Activated T-cell treated with anti-CD3 and anti-CD28 coated beads for 4 hours (primary cell): Measurements from ENCODE around the gene FUT1.
"Not testable (repeated sequence)": the region's sequence is repeated elsewhere in the genome, so short reads cannot be mapped to it uniquely, and the experiment has no call there.

Source experiments
- DNase-seq: peaks from one replicate; pipeline ENCODE4 v3.0.0-alpha.2; 2020

Gene FUT1

GRCh38 chr19:48768171-48768753 is 15.8 kb upstream of the FUT1 start:
- DNase-seq, result not testable (repeated sequence)

DNA sequence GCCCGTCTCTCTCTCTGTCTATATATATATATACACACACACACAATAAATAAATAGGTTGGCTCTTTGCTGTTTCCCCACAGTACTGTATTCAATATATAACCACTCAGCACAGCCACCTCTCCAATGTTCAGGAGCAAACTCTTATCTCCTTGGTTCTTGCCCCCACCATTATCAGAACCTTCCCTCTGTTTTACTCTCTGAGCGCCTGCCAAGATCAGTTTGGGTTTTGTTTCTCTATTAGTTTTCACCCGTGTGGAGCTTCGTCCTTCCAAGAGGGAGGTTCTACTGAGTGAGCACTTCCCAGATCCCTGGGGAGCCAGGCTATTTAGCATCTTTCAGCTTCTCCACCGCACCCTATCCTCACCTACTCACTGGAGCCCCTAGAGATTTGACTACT is 13.4 kb upstream of the FUT1 start:
- DNase-seq, result not testable (repeated sequence)

DNA sequence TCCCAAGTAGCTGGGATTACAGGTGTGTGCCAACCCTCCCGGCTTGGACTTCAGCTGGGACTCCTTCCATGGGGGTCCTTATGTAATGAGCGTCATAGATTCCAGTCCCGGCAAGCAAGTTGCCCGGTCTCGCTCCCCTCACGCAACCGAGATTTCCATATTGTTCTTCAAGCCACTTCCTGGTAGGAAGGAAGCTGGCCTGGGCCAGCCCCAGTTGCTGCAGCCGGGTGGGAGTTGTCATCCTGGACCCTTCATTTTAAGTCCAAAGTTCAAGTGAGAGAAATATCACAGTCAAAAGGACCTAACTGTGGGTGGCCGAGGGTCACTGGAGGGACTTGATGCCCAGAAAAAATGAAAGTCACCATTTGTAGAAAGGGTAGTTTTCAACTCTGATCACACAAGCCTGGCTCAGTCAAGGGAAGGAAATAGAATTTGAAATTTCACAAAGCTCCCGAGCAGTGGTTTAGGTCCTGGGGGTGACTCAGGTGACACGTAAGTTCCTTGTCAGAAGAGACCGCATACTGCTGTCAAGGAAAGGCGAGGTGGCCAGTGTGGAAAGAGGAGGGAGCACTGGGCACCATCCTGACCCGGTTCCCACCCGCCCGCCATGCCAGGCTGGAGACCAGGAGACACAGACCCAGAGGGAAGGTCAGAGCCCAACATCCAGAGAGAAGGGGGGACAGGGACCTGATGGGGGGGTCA is 8.2 kb upstream of the FUT1 start:
- no peak for DNase-seq

DNA sequence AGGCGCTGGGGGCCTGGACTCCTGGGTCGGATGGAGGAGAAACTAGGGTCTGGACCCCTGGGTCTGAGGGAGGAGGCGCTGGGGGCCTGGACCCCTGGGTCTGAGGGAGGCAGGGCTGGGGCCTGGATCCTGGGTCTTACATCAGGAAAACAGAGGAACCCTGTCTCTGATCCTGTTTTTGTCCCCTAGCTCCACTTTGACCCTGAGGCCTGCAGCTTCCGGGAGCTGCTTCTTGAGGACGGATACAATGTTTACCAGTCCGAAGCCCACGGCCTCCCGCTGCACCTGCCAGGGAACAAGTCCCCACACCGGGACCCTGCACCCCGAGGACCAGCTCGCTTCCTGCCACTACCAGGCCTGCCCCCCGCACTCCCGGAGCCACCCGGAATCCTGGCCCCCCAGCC is 5.3 kb upstream of the FUT1 start:
- no peak for DNase-seq

DNA sequence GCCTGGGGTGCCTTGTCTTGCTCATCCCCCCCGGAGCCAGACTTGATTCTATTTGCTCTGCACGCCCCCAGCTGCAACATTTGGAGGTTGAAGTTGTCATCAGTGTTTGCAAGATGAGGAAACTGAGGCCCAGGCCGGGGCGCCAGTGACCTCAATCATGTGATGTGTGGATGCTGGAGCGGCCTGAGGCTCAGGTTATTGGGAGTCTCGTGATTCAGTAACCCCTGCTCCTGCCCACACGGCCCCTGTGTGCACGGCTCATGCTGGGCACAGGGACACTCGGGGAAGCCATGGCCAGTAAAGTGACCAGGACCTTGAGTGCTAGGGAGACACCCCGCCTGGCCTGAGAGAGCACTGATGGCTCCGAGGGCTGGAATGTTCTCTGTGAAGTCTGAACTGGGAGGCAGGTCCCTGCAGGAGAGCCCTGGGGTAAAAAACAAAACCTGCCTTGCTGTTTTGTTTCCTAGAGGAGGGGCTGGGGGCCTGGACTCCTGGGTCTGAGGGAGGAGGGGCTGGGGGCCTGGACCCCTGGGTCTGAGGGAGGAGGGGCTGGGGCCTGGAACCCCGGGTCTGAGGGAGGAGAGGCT is 4.7 kb upstream of the FUT1 start:
- no peak for DNase-seq

DNA sequence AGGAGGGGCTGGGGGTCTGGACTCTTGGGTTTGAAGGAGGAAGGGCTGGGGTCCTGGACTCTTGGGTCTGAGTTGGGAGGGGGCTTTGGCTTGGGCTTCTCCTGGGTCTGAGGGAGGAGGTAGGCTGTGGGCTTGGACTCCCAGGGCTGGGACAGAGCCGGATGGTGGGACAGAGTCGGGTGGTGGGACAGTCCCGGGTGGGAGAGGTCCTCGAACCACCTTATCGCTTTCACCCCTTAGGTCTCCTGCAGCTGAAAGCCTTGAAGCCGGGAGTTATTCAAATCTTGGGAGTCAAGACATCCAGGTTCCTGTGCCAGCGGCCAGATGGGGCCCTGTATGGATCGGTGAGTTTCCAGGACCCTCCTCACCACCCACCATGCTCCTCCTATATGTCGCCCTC is 4.2 kb upstream of the FUT1 start:
- no peak for DNase-seq

GRCh38 chr19:48756212-48756611 is 3.8 kb upstream of the FUT1 start:
- no peak for DNase-seq

DNA sequence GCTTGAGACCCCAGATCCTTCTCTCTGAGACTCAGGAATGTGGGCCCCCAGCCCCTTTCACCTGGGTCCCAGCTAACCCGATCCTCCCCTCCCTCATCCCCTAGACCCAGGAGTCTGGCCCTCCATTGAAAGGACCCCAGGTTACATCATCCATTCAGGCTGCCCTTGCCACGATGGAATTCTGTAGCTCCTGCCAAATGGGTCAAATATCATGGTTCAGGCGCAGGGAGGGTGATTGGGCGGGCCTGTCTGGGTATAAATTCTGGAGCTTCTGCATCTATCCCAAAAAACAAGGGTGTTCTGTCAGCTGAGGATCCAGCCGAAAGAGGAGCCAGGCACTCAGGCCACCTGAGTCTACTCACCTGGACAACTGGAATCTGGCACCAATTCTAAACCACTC is 3.3 kb upstream of the FUT1 start:
- no peak for DNase-seq

GRCh38 chr19:48755084-48755641 is 2.7 kb upstream of the FUT1 start, which contains the start of gene FGF21:
Gene FGF21 (plus strand): TSS chr19:48755524. CDS start chr19:48756237, 713 bp downstream.
- DNase-seq, result no peak

GRCh38 chr19:48751845-48752495 is 471 bp downstream of the FUT1 start:
- DNase-seq, result no peak

DNA sequence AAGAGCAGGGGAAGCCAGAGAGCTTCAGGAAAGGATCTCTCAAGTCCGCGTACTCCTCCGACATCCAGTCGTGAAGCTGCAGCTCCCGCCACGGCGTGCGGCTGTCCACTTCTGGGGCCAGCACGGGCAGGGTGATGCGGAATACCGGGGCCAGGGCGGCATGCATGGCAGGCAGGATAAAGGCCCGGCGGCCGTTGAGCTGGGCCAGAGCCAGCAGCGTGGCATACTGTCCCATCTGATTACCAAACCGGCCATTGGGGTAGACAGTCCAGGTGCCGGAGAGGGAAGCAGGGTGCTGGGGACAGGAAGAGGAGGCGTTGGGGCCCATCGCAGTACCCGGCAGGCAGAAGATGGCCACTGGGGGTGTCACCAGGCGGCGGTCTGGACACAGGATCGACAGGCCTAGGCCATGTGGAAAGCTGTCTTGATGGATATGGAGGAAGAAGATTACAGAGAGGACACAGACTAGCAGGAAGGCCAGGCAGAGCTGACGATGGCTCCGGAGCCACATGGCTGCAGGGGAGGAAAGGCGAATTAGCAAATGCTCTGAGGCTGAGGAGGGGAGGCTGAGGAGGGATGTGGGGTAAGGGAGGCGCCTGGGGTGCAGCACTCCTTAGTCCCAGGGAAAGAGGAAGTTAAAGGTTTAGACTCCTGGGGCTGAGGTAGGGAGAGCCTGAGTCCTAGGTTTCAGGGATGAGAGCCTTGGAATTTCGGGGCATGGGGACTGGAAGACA is 1.5 kb downstream of the FUT1 start:
- DNase-seq, result no peak

DNA sequence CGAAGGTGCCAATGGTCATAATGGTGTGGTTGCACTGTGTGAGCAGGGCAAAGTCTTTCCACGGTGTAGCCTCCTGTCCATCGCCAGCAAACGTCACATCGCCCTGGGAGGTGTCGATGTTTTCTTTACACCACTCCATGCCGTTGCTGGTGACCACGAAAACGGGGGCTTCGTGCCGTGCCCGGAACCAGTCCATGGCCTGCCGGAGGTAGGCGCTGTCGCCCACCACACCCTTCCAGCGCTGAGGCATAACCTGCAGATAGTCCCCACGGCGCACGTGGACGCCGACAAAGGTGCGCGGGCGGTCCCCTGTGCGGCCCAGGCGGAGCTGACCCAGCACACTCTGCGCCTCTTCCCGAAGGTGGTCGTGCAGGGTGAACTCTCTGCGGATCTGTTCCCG is 2.1 kb downstream of the FUT1 start:
- no peak for DNase-seq

DNA sequence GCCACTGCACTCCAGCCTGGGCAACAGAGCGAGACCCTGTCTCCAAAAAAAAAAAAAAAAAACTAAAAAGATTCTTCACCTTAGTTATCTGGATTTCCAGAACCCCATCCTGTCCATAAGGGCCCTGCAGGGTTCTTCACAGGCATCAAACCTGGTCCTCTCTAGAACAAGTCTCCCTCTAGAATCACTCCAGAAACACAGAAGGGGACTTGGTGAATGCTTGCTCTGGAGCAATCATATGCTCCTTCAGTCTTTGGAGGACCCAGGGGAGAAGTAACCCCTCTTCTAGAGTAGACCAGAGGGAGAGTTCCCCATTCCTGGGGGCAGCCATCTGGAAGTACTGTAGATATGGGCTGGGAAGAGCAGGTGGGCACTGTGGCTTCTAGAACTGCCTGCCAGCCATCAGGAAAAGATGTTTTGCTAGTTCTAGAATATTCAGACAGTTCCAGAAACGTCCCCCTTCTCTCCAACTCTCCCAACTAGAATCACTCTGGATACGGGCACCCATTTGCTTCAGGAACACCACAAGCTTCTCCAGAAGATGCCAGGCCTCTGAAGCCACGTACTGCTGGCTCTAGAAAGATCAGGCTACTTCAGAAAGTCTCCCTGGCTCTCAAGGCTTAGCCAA is 2.8 kb downstream of the FUT1 start:
- no peak for DNase-seq

- DNase-seq, result peak; percentile 23
Observed at GRCh38 chr19:48746738-48747575, 5.5 kb downstream of the FUT1 start, which contains the start of gene IZUMO1. Gene IZUMO1 (minus strand): TSS chr19:48746909. CDS start chr19:48745859, 1,050 bp downstream.

- DNase-seq, result no peak
Observed at GRCh38 chr19:48746110-48746509, 6.3 kb downstream of the FUT1 start.

DNA sequence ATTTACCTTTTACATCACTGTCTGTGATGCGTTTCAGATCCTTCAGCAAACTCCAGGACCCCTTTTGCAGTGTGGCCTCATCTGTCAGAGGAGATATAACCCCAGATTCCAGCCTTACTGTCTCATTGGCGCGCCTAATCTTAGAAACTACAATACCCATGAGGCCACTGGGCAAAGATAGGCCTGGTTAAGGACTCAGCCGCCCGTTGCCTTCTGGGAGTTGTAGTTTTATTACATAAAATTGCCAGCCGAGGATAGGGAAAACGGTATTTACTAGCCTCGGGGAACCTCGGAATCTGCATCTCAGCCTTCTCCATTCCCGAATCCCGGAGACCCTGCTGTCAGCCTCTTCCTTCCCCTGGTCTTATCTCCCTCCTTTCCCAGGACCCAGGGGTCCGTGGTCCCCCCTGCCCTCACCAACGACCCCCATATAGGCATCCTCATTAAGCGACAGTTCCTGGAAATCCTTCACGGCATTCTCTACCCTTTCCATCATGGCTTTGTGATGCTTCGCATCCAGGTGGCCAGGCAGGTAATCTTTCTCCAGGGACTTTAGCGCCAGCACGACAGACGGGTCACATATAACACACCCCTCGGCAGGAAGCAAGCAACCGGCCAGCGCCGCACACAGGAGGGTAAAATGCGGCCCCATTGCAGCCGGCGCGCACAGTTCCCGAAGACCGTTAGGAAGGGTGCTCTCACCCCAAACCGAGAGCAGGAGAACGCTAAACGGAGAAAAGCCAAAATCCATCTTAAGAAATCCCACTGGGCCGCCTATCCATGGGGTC is 7.0 kb downstream of the FUT1 start:
- peak; percentile 25 for DNase-seq

- no peak for DNase-seq
Observed at GRCh38 chr19:48742096-48742495, 10.3 kb downstream of the FUT1 start.

GRCh38 chr19:48741129-48741999 is 11.1 kb downstream of the FUT1 start:
- no peak for DNase-seq
